MM.1S (cell line): ENCODE results near the gene CALB2.

ENCODE experiments used
- CTCF ChIP-seq: fragments of 300-600 bp; sonication (generic); IDR thresholded peaks from 2 replicates; pipeline ENCODE4 v1.5.1; 2016; ENCODE audit warnings: antibody characterized with exemption, low read length, mixed read lengths
- EZH2 ChIP-seq: fragments of 300-600 bp; sonication (generic); optimal IDR thresholded peaks from 2 replicates; pipeline ENCODE3; 2017; ENCODE audit warnings: low read depth, mild to moderate bottlenecking, antibody characterized with exemption, low read length, mixed read lengths
- EZH2phosphoT487 ChIP-seq: fragments of 300-600 bp; sonication (generic); IDR thresholded peaks from 2 replicates; pipeline ENCODE4 v1.6.1; 2018; ENCODE audit warnings: antibody characterized with exemption, low read length

GRCh38 chr16:71426069-71426879, 67.8 kb downstream of the CALB2 start:
- no peak for TF ChIP-seq CTCF
- no peak for TF ChIP-seq EZH2
- TF ChIP-seq EZH2phosphoT487, result no peak
